Activated T-helper 1 cell treated with Interleukin-2 at 50 U/mL for 16 hours (primary cell): ENCODE results near the gene OR52E8.

Source experiments
- DNase-seq: peaks from one replicate; pipeline ENCODE4 v3.0.0-alpha.2; 2020; ENCODE audit warnings: low read depth

Gene OR52E8

DNA sequence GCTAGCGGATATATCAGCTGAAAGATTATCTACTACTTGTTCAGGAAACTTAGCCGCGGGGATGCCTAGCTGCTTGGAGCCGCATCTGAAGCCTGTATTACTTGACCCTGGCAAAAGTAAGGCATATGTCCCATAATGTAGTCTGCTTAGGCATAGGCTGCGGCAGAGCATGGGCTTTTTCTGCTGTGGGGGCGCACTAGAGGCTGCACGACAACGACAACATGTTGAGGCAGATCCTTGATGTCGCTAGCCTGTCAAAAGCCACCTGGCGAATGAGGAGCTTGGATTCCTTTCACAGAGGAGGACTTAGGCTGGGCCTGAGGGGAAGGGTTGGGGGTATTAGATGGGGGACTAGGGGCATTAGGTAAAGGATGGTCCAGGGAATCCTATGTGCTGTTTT is 49.9 kb downstream of the OR52E8 start:
- DNase-seq = no peak
